OCI-LY3 (cell line): ENCODE measurements around the gene EPHA10.
"Not testable (repeated sequence)": the region's sequence is repeated elsewhere in the genome, so short reads cannot be mapped to it uniquely, and the experiment has no call there.

Experiments used
- H2AFZ ChIP-seq: fragments of 200-600, 300-600 bp; shearing (Covaris generic); 2 replicates; pipeline ENCODE4 v1.6.0; 2014; ENCODE audit warnings: antibody characterized with exemption, low read depth, low read length
- H3K27ac ChIP-seq: fragments of 200-600, 300-600 bp; sonication (generic); 2 replicates; pipeline ENCODE4 v1.5.1; 2014; ENCODE audit warnings: mild to moderate bottlenecking, low read length, moderate library complexity, mixed read lengths
- H3K27me3 ChIP-seq: fragments of 200-600, 300-600 bp; sonication (generic); 2 replicates; pipeline ENCODE4 v1.6.1; 2014; ENCODE audit warnings: low read depth, low read length, mixed read lengths
- H3K36me3 ChIP-seq: fragments of 200-600, 300-600 bp; sonication (generic); replicated peaks from 2 replicates; pipeline ENCODE3; 2014; ENCODE audit warnings: low read depth, low read length, mixed read lengths
- H3K4me1 ChIP-seq: fragments of 300-600, 200-600 bp; sonication (generic); 2 replicates; pipeline ENCODE4 v1.6.1; 2014; ENCODE audit warnings: low read length, mixed read lengths
- H3K4me2 ChIP-seq: fragments of 200-600, 300-600 bp; sonication (generic); 2 replicates; pipeline ENCODE4 v1.6.1; 2014; ENCODE audit warnings: low read length, mixed read lengths
- H3K4me3 ChIP-seq: fragments of 300-600, 200-600 bp; sonication (generic); 2 replicates; pipeline ENCODE4 v1.5.1; 2014; ENCODE audit warnings: antibody characterized with exemption, mild to moderate bottlenecking, low read length, moderate library complexity
- H3K79me2 ChIP-seq: fragments of 300-600, 200-600 bp; shearing (Covaris generic); 2 replicates; pipeline ENCODE4 v1.6.1; 2014; ENCODE audit warnings: mild to moderate bottlenecking, low read length, mixed read lengths
- H3K9ac ChIP-seq: fragments of 300-600, 200-600 bp; shearing (Covaris generic); 2 replicates; pipeline ENCODE4 v1.6.0; 2014; ENCODE audit warnings: mild to moderate bottlenecking, low read length, moderate library complexity
- H3K9me3 ChIP-seq: fragments of 200-600, 300-600 bp; shearing (Covaris generic); 2 replicates; pipeline ENCODE4 v1.6.1; 2014; ENCODE audit warnings: low read length, mixed read lengths; ENCODE audit not compliant: insufficient read depth
- H4K20me1 ChIP-seq: fragments of 200-600, 300-600 bp; sonication (generic); 2 replicates; pipeline ENCODE4 v1.6.1; 2016; ENCODE audit warnings: low read length, mixed read lengths; ENCODE audit not compliant: insufficient read depth
- EZH2phosphoT487 ChIP-seq: fragments of 200-600 bp; shearing (Covaris generic); IDR thresholded peaks from 2 replicates; pipeline ENCODE4 v1.6.1; 2018; ENCODE audit warnings: antibody characterized with exemption, mixed run types, low read depth
- TF ChIP-seq, protein P1 (sequence below): fragments of 200-600, 300-600 bp; sonication (generic); IDR thresholded peaks from 2 replicates; pipeline ENCODE4 v1.5.1; 2014; ENCODE audit warnings: antibody characterized with exemption, low read length, low read depth

Gene EPHA10

DNA sequence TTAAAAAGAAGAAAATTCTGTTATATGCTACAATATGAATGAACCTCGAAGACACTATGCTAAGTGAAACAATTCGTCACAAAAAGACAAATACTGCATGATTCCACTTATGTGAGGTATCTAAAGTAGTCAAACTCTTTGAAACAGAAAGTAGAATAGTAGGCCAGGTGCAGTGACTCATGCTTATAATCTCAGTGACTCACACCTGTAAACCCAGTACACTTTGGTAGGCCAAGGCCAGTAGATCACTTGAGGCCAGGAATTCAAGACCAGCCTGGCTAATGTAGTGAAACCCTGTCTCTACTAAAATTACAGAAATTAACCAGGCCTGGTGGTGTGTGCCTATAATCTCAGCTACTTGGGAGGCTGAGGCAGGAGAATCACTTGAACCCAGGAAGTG is 25.7 kb downstream of the EPHA10 start:
- Histone ChIP-seq H3K27ac (no peak overlapping the region), H2AFZ (no peak overlapping the region), H3K4me2 (no peak overlapping the region), H3K79me2 (no peaks in the 10 kb centered on the region), H3K9me3 (no peaks in the 10 kb centered on the region), H3K4me3 (no peak overlapping the region), H3K9ac (no peak overlapping the region), H4K20me1 (no peaks in the 10 kb centered on the region), H3K36me3 (no peaks in the 10 kb centered on the region), H3K4me1 (no peaks in the 10 kb centered on the region), H3K27me3 (no peaks in the 10 kb centered on the region)
- TF ChIP-seq EZH2phosphoT487, result no peak
- TF ChIP-seq, protein P1, sequence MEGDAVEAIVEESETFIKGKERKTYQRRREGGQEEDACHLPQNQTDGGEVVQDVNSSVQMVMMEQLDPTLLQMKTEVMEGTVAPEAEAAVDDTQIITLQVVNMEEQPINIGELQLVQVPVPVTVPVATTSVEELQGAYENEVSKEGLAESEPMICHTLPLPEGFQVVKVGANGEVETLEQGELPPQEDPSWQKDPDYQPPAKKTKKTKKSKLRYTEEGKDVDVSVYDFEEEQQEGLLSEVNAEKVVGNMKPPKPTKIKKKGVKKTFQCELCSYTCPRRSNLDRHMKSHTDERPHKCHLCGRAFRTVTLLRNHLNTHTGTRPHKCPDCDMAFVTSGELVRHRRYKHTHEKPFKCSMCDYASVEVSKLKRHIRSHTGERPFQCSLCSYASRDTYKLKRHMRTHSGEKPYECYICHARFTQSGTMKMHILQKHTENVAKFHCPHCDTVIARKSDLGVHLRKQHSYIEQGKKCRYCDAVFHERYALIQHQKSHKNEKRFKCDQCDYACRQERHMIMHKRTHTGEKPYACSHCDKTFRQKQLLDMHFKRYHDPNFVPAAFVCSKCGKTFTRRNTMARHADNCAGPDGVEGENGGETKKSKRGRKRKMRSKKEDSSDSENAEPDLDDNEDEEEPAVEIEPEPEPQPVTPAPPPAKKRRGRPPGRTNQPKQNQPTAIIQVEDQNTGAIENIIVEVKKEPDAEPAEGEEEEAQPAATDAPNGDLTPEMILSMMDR, result no peak

- H3K27me3 ChIP-seq, H3K9ac ChIP-seq: not testable (repeated sequence)
Observed at GRCh38 chr1:37738619-37739018, 26.3 kb downstream of the EPHA10 start.

GRCh38 chr1:37737975-37738374 is 26.9 kb downstream of the EPHA10 start:
- not testable (repeated sequence) for H3K27ac ChIP-seq, H2AFZ ChIP-seq, H3K9ac ChIP-seq, H3K4me3 ChIP-seq, H3K79me2 ChIP-seq, H3K27me3 ChIP-seq, H3K9me3 ChIP-seq, H3K36me3 ChIP-seq, H3K4me2 ChIP-seq, H3K4me1 ChIP-seq, H4K20me1 ChIP-seq

More at GRCh38 chr1:37738619-37739018, 26.3 kb downstream of the EPHA10 start:
- H3K4me3 ChIP-seq, H3K79me2 ChIP-seq, H3K27ac ChIP-seq, H4K20me1 ChIP-seq, H3K36me3 ChIP-seq, H3K4me2 ChIP-seq, H3K9me3 ChIP-seq, H3K4me1 ChIP-seq, H2AFZ ChIP-seq: not testable (repeated sequence)

DNA sequence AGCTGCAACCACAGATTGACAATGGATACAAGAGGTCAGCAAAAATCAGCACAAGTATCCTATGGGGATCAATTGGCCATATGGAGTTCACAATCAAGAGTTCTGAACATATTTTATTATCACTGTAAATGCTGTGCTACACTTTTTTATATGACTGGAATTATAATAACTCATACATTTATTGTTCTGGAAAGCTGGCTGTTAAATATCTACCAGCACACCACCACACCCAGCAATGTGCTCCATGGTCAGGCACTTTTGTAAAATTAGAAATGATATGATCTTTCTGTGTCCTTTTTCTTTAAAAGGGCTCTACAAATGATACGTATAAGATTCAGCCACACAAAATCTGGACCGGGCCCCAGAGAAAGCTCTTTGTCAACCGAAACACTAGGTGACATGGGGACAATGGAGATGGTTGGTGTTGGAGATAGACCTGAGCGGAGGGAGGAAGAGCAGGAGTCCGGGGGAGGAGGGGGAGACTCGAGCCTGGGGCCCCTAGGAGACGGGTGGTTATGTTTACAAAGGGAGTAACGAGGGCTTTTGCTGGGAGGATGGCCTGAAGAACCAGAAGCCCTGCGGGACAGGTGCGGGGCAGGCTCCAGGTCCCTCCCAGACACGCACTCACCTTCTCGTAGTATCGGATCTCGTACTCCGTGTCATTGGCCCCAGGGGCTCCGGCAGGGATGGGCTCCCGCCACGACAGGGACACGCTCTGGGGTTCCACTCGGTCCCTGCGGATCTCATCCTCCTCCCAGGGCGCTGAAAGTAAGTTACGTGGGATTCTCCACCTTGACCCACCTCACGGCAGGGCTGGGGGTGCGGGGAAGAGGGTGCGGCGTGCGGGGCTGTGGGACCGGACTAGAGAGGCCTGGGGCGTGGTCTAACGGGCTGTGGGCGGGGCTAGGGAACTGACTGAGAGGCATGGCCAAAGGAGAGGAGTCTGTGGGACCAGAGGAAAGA is 30.0 kb downstream of the EPHA10 start:
- no peak overlapping the region for H3K27ac ChIP-seq
- no peaks in the 10 kb centered on the region for H3K79me2 ChIP-seq
- H2AFZ ChIP-seq, result no peak overlapping the region
- no peak overlapping the region for H3K4me3 ChIP-seq
- no peaks in the 10 kb centered on the region for H3K4me1 ChIP-seq
- TF ChIP-seq, protein P1, result no peak
- no peak for TF ChIP-seq EZH2phosphoT487
- no peak overlapping the region for H3K9ac ChIP-seq
- H3K4me2 ChIP-seq, result no peak overlapping the region
- H3K27me3 ChIP-seq, result no peaks in the 10 kb centered on the region
- no peaks in the 10 kb centered on the region for H3K36me3 ChIP-seq
- H4K20me1 ChIP-seq, result no peaks in the 10 kb centered on the region
- no peaks in the 10 kb centered on the region for H3K9me3 ChIP-seq

DNA sequence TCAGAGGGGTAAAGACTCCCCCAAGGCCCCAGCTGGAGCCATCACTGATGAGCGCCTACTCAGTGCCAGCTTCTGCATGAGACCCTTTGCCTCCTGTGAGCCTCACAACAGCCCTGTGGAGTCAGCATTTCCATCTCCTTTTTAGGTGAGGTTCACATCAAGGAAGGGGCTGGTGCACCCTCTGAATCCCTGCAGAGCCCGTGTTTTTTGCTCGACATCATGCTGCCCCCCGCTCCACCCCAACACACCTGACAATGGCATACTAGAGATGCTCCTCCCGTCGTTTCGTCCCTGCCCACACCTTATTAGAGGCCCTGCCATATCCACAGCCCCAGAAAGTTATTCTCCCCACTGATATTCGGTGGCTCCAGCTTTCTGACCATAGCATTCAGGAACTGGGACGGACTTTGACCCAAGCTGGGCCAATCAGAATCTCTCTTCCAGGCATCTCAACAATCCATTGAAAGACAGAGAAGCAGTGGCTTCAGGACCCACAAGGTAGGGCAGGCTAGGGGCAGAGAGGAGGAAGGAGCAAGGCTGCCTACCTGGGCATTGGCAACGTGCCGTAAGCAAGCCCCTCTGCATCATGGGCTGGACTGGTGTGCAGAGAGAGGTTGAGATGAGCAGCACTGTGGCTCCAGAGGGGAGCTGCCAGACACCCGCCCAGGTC is 32.7 kb downstream of the EPHA10 start:
- H3K36me3 ChIP-seq, result no peaks in the 10 kb centered on the region
- H3K9ac ChIP-seq, result no peak overlapping the region
- no peak overlapping the region for H3K4me2 ChIP-seq
- H3K4me3 ChIP-seq, result no peak overlapping the region
- H3K9me3 ChIP-seq, result no peaks in the 10 kb centered on the region
- H3K4me1 ChIP-seq, result no peaks in the 10 kb centered on the region
- H3K27ac ChIP-seq, result no peak overlapping the region
- no peaks in the 10 kb centered on the region for H4K20me1 ChIP-seq
- H3K27me3 ChIP-seq, result no peaks in the 10 kb centered on the region
- no peaks in the 10 kb centered on the region for H3K79me2 ChIP-seq
- TF ChIP-seq, protein P1, result no peak
- no peak overlapping the region for H2AFZ ChIP-seq
